Astrocyte (in vitro differentiated cells and primary cell): ENCODE results near the gene SAMD10.

Experiments used
- CTCF ChIP-seq: IDR thresholded peaks from 2 replicates; pipeline ENCODE4 v1.5.1; 2011; ENCODE audit warnings: low read depth, mild to moderate bottlenecking, inconsistent platforms, low read length, moderate library complexity; ENCODE audit not compliant: insufficient read depth
- EZH2 ChIP-seq: IDR thresholded peaks from 2 replicates; pipeline ENCODE4 v1.6.1; 2012; ENCODE audit warnings: mild to moderate bottlenecking, low read length, inconsistent platforms; ENCODE audit not compliant: insufficient read depth

GRCh38 chr20:64022671-64023360 is 43.4 kb upstream of the SAMD10 start:
- TF ChIP-seq CTCF (no peak), EZH2 (no peak)
